ENCODE data around the gene LRCH1.
A peak's percentile ranks its signal among the peaks of the same experiment; 100 is the strongest.
"Not testable (repeated sequence)": the region's sequence is repeated elsewhere in the genome, so short reads cannot be mapped to it uniquely, and the experiment has no call there.

The LRCH1 gene

GRCh38 chr13:46721054-46721453 lies 168.1 kb downstream of the LRCH1 start:
- DNase-seq: peak; percentile 27

- no peak for DNase-seq
These were observed 173.4 kb downstream of the LRCH1 start for GRCh38 chr13:46726347-46726746.

GRCh38 chr13:46728777-46729176 lies 175.8 kb downstream of the LRCH1 start:
- DNase-seq: no peak

GRCh38 chr13:46731535-46731934 lies 178.6 kb downstream of the LRCH1 start:
- no peak for DNase-seq

GRCh38 chr13:46735425-46735824 lies 182.5 kb downstream of the LRCH1 start:
- no peak for DNase-seq

- no peak for DNase-seq
These were observed 183.8 kb downstream of the LRCH1 start for GRCh38 chr13:46736541-46737310.

- no peak for DNase-seq
These were observed 185.1 kb downstream of the LRCH1 start for GRCh38 chr13:46738055-46738454.

- no peak for DNase-seq
These were observed 185.8 kb downstream of the LRCH1 start for GRCh38 chr13:46738766-46739165.

- no peak for DNase-seq
These were observed 186.6 kb downstream of the LRCH1 start for GRCh38 chr13:46739447-46740098.

GRCh38 chr13:46743191-46743590 lies 190.2 kb downstream of the LRCH1 start:
- no peak for DNase-seq

- no peak for DNase-seq
These were observed 192.1 kb downstream of the LRCH1 start for GRCh38 chr13:46745062-46745461.

- DNase-seq: no peak
These were observed 192.7 kb downstream of the LRCH1 start for GRCh38 chr13:46745706-46746105.

- no peak for DNase-seq
These were observed 194.3 kb downstream of the LRCH1 start for GRCh38 chr13:46747031-46747820.

GRCh38 chr13:46748300-46748699 lies 195.3 kb downstream of the LRCH1 start:
- no peak for DNase-seq

GRCh38 chr13:46749951-46750350 lies 197.0 kb downstream of the LRCH1 start:
- DNase-seq: no peak

GRCh38 chr13:46751811-46752635 lies 199.1 kb downstream of the LRCH1 start:
- no peak for DNase-seq

- no peak for DNase-seq
These were observed 200.2 kb downstream of the LRCH1 start for GRCh38 chr13:46753137-46753536.

GRCh38 chr13:46753917-46754316 lies 200.9 kb downstream of the LRCH1 start:
- DNase-seq: no peak

GRCh38 chr13:46754812-46755211 lies 201.8 kb downstream of the LRCH1 start:
- no peak for DNase-seq

GRCh38 chr13:46755508-46755907 lies 202.5 kb downstream of the LRCH1 start:
- DNase-seq: not testable (repeated sequence)

- DNase-seq: no peak
These were observed 204.0 kb downstream of the LRCH1 start for GRCh38 chr13:46756977-46757376.

- no peak for DNase-seq
These were observed 204.7 kb downstream of the LRCH1 start for GRCh38 chr13:46757640-46758039.

GRCh38 chr13:46759846-46760245 lies 206.9 kb downstream of the LRCH1 start:
- DNase-seq: no peak
